RWPE2 (cell line): ENCODE data around the gene SYTL3.
"Not testable (repeated sequence)": the region's sequence is repeated elsewhere in the genome, so short reads cannot be mapped to it uniquely, and the experiment has no call there.

ENCODE experiments used
- ATAC-seq: fragments of 200-7000 bp; cut with Tn5 transposase; 3 replicates; pipeline ENCODE4 v1.9.1; 2021; ENCODE audit warnings: low read depth
- DNase-seq: peaks from one replicate; pipeline ENCODE4 v3.0.0-alpha.2; 2020; ENCODE audit warnings: low spot score
- H3K27ac ChIP-seq: fragments of 450-650 bp; 2 replicates; pipeline ENCODE4 v1.5.1; 2017; ENCODE audit warnings: mild to moderate bottlenecking; ENCODE audit not compliant: poor library complexity, severe bottlenecking
- H3K27me3 ChIP-seq: fragments of 250-450 bp; sonication (Bioruptor Pico); 2 replicates; pipeline ENCODE4 v1.5.1; 2021; ENCODE audit warnings: mild to moderate bottlenecking, moderate library complexity; ENCODE audit not compliant: insufficient read depth, poor library complexity, severe bottlenecking
- H3K36me3 ChIP-seq: fragments of 250-450 bp; sonication (Bioruptor Pico); 2 replicates; pipeline ENCODE4 v1.5.1; 2020; ENCODE audit warnings: low read depth, mild to moderate bottlenecking, moderate library complexity
- H3K4me1 ChIP-seq: fragments of 250-450 bp; sonication (Bioruptor Pico); 2 replicates; pipeline ENCODE4 v1.5.1; 2021; ENCODE audit warnings: mild to moderate bottlenecking, moderate library complexity; ENCODE audit not compliant: insufficient read depth, poor library complexity, severe bottlenecking
- H3K4me3 ChIP-seq: fragments of 250-450 bp; sonication (Bioruptor Pico); 2 replicates; pipeline ENCODE4 v1.5.1; 2021; ENCODE audit warnings: mild to moderate bottlenecking, moderate library complexity; ENCODE audit not compliant: severe bottlenecking
- H3K9me3 ChIP-seq: fragments of 250-450 bp; sonication (Bioruptor Pico); 2 replicates; pipeline ENCODE4 v1.5.1; 2021; ENCODE audit warnings: mild to moderate bottlenecking, moderate library complexity; ENCODE audit not compliant: severe bottlenecking
- TF ChIP-seq, protein P1 (sequence below): fragments of 450-650 bp; IDR thresholded peaks from one replicate; pipeline ENCODE4 v1.5.1; 2017; ENCODE audit warnings: mild to moderate bottlenecking, moderate library complexity; ENCODE audit not compliant: poor library complexity, severe bottlenecking

SYTL3 gene

GRCh38 chr6:158687506-158687905 is 37.7 kb downstream of the SYTL3 start:
- no peaks in the 10 kb centered on the region for H3K9me3 ChIP-seq
- H3K4me3 ChIP-seq, result no peak overlapping the region
- ATAC-seq (no peak), DNase-seq (no peak)
- peaks cover 7% of the 10 kb centered on the region for H3K4me1 ChIP-seq
- TF ChIP-seq, protein P1, sequence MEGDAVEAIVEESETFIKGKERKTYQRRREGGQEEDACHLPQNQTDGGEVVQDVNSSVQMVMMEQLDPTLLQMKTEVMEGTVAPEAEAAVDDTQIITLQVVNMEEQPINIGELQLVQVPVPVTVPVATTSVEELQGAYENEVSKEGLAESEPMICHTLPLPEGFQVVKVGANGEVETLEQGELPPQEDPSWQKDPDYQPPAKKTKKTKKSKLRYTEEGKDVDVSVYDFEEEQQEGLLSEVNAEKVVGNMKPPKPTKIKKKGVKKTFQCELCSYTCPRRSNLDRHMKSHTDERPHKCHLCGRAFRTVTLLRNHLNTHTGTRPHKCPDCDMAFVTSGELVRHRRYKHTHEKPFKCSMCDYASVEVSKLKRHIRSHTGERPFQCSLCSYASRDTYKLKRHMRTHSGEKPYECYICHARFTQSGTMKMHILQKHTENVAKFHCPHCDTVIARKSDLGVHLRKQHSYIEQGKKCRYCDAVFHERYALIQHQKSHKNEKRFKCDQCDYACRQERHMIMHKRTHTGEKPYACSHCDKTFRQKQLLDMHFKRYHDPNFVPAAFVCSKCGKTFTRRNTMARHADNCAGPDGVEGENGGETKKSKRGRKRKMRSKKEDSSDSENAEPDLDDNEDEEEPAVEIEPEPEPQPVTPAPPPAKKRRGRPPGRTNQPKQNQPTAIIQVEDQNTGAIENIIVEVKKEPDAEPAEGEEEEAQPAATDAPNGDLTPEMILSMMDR, result no peak
- H3K27me3 ChIP-seq, result no peaks in the 10 kb centered on the region
- H3K36me3 ChIP-seq, result no peaks in the 10 kb centered on the region
- no peak overlapping the region for H3K27ac ChIP-seq

DNA sequence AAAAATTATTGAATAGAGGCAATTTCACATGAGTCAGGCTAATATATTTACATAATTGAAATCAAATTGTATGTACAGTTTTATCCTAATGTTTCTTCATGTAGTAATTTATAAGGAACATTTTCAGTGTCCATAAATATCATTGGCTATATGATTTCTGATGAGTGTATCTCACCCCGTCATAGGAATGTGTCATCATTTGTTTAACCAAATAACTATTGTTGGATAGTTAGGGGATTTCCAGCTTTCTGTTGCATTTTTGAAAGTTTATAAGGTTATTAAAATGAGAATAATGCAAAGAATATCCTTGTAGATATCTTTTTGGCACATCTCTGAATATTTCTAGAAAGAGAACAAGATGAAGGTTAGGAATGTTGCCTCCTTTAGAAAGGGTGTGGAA is 39.0 kb downstream of the SYTL3 start:
- Histone ChIP-seq H3K4me3 (no peak overlapping the region), H3K36me3 (no peaks in the 10 kb centered on the region), H3K4me1 (peaks cover 7% of the 10 kb centered on the region), H3K27me3 (no peaks in the 10 kb centered on the region), H3K27ac (no peak overlapping the region), H3K9me3 (no peaks in the 10 kb centered on the region)
- DNase-seq (no peak), ATAC-seq (peak; percentile 50; the same call in 1 of the 3 replicates)
- TF ChIP-seq, protein P1, result no peak

DNA sequence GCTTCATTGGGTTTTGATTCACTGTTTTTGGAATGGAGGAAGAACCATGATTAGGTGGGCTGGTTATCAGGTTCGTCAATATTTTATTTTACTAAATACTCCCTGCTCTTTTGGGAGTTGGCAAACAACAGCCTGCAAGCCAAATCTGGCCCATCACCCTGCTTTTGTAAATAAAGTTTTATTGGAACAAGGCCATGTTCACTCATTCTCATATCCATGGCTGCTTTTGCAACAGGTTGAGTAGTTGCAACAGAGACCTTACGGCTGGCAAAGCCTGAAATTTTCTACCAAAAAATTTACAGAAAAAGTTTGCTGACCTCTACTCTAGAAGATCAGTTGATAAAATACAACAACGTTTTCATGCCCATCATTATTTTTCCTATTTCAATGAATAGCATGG is 45.1 kb downstream of the SYTL3 start:
- no peak for DNase-seq
- no peaks in the 10 kb centered on the region for H3K36me3 ChIP-seq
- no peak overlapping the region for H3K27ac ChIP-seq
- ATAC-seq, result no peak
- H3K4me3 ChIP-seq, result no peak overlapping the region
- no peaks in the 10 kb centered on the region for H3K9me3 ChIP-seq
- no peaks in the 10 kb centered on the region for H3K4me1 ChIP-seq
- TF ChIP-seq, protein P1, result no peak
- H3K27me3 ChIP-seq, result no peaks in the 10 kb centered on the region

- H3K4me1 ChIP-seq, result no peaks in the 10 kb centered on the region
- no peak for DNase-seq
- no peak overlapping the region for H3K27ac ChIP-seq
- H3K36me3 ChIP-seq, result no peaks in the 10 kb centered on the region
- H3K27me3 ChIP-seq, result no peaks in the 10 kb centered on the region
- TF ChIP-seq, protein P1, result no peak
- ATAC-seq, result no peak
- no peaks in the 10 kb centered on the region for H3K9me3 ChIP-seq
- H3K4me3 ChIP-seq, result no peak overlapping the region
These were observed 48.0 kb downstream of the SYTL3 start for GRCh38 chr6:158697811-158698210.

- Histone ChIP-seq H3K36me3 (no peaks in the 10 kb centered on the region), H3K4me3 (no peak overlapping the region), H3K9me3 (no peaks in the 10 kb centered on the region), H3K27ac (no peak overlapping the region), H3K4me1 (no peaks in the 10 kb centered on the region), H3K27me3 (no peaks in the 10 kb centered on the region)
- TF ChIP-seq, protein P1, result no peak
- no peak for ATAC-seq
- DNase-seq, result no peak
These were observed 49.1 kb downstream of the SYTL3 start for GRCh38 chr6:158698931-158699330.

DNA sequence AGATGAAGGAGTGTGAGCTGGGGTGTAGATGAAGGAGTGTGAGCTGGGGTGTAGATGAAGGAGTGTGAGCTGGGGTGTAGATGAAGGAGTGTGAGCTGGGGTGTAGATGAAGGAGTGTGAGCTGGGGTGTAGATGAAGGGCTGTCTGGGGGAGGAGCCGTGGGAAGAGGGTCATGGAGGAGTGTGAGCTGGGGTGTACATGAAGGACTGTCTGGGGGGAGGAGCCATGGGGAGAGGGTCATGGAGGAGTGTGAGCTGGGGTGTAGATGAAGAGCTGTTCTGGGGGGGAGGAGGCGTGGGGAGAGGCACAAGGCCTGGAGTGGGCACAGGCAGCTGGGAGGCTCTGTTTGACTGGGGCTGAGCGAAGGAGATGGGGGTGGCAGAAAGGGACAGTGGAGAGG is 51.4 kb downstream of the SYTL3 start:
- H3K4me3 ChIP-seq, H3K9me3 ChIP-seq, H3K4me1 ChIP-seq, ATAC-seq, H3K27me3 ChIP-seq, DNase-seq, H3K27ac ChIP-seq, H3K36me3 ChIP-seq: not testable (repeated sequence)
